ENCODE measurements around the gene ACADS.

ACADS gene

GRCh38 chr12:120692524-120693033 lies 33.0 kb upstream of the ACADS start:
- H3K27ac ChIP-seq = peak overlapping the region; percentile 94
- no peak for TF ChIP-seq CTCF (conservative IDR thresholded peaks at IDR 0.05)

- peak overlapping the region; percentile 94 for H3K27ac ChIP-seq
- TF ChIP-seq CTCF (conservative IDR thresholded peaks at IDR 0.05) = no peak
Observed at GRCh38 chr12:120693848-120694247, 31.8 kb upstream of the ACADS start.

GRCh38 chr12:120696626-120697025 lies 29.0 kb upstream of the ACADS start:
- no peak for TF ChIP-seq CTCF (conservative IDR thresholded peaks at IDR 0.05)
- H3K27ac ChIP-seq = no peak overlapping the region

- no peak for TF ChIP-seq CTCF (conservative IDR thresholded peaks at IDR 0.05)
- no peak overlapping the region for H3K27ac ChIP-seq
Observed at GRCh38 chr12:120697344-120697743, 28.3 kb upstream of the ACADS start.

GRCh38 chr12:120698665-120699064 lies 27.0 kb upstream of the ACADS start:
- peak overlapping the region; percentile 63; the same call in 1 of the 2 replicates for H3K27ac ChIP-seq
- no peak for TF ChIP-seq CTCF (conservative IDR thresholded peaks at IDR 0.05)

GRCh38 chr12:120699553-120699952 lies 26.1 kb upstream of the ACADS start:
- TF ChIP-seq CTCF (conservative IDR thresholded peaks at IDR 0.05) = no peak
- peak overlapping the region; percentile 63 for H3K27ac ChIP-seq

GRCh38 chr12:120700886-120701285 lies 24.7 kb upstream of the ACADS start:
- peak overlapping the region; percentile 63 for H3K27ac ChIP-seq
- TF ChIP-seq CTCF (conservative IDR thresholded peaks at IDR 0.05) = no peak

Measured in VCaP (cell line).